Sigmoid colon (tissue), 4 donors: ENCODE results near the gene RBBP6.

Source experiments
- CTCF ChIP-seq, 4 experiments: fragments of 450-650 bp in 3 of 4; fragments of 200-600 bp in 1 of 4; IDR thresholded peaks; one replicate each; pipeline ENCODE4 v1.5.1; 2016 to 2019; ENCODE audit warnings: antibody characterized with exemption in 4 of 4, mild to moderate bottlenecking in 3 of 4, moderate library complexity in 2 of 4
- POLR2AphosphoS5 ChIP-seq, 4 donors: sonication (generic); formaldehyde crosslinking; IDR thresholded peaks; one replicate each; pipeline ENCODE4 v1.6.1; 2017; ENCODE audit warnings: antibody characterized with exemption in 4 of 4

GRCh38 chr16:24552705-24553246 is 13.4 kb downstream of the RBBP6 start:
- TF ChIP-seq CTCF (IDR thresholded peaks at IDR 0.05) (no peak), POLR2AphosphoS5 (IDR thresholded peaks at IDR 0.05) (no peak)
